ENCODE results near the gene ZSCAN10.

- TF ChIP-seq TAF1 (IDR thresholded peaks at IDR 0.05; ENCODE audit: low read depth, low read length) = no peak
- no peak for TF ChIP-seq POLR2AphosphoS5 (IDR thresholded peaks at IDR 0.05; ENCODE audit: low read depth, low read length)
- no peak for TF ChIP-seq POLR2A (IDR thresholded peaks at IDR 0.05; ENCODE audit: low read depth, low read length)
- no peak for TF ChIP-seq SPI1 (IDR thresholded peaks at IDR 0.05; ENCODE audit: low read depth, low read length)
- TF ChIP-seq POU2F2 (IDR thresholded peaks at IDR 0.05; ENCODE audit: low read depth, low read length) = no peak
- TF ChIP-seq PAX5 (IDR thresholded peaks at IDR 0.05; ENCODE audit: insufficient read depth, low read length, severe bottlenecking) = no peak
Measured at GRCh38 chr16:3096362-3096761, 2.7 kb downstream of the ZSCAN10 start.

All from GM12891 (cell line).